NOMO-1 (cell line): ENCODE data around the gene TDRD7.
"Not testable (repeated sequence)": the region's sequence is repeated elsewhere in the genome, so short reads cannot be mapped to it uniquely, and the experiment has no call there.

ENCODE experiments used
- DNase-seq, 2 experiments: peaks; one replicate each; lab custom pipeline; 2025; ENCODE audit not compliant: unreplicated experiment in 2 of 2; lab: John Stamatoyannopoulos, UW

The TDRD7 gene

DNA sequence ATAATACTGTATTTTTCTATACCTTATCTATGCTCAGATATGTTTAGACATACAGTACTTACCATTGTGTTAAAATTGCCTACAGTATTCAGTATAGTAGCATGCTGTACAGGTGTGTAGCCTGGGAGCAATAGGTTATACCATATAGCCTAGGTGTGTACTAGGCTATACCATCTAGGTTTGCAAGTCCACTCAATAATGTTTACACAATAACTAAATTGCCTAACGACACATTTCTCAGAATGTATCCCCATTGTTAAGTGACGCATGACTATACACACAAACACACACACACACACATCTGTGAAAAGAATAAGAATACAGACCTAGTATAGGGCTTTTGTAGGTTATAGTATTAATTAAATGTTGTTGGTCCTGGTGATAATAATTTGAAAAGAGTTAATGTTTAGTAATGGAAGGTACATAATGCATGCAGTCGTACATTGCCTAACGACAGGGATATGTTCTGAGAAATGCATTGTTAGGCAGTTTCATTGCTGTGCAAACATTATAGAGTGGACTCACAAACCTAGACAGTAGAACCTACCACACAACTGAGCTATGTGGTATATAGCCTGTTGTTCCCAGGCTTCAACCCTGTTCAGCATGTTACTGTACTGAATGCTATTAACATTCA is 13.6 kb downstream of the TDRD7 start:
- no peak for DNase-seq

DNA sequence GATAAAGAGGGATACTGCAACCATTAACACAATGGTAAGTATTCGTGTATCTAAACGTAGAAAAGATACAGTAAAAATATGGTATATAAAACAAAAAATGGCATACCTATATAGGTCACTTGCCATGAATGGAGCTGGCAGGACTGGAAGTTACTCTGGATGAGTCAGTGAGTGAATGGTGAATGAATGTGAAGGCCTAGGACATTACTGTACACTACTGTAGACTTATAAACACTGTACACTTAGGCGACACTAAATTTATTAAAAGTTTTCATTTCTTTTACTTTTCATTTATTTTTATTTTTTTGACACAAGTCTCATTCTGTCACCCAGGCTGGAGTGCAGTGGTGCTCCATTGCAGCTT is 14.1 kb downstream of the TDRD7 start:
- no peak for DNase-seq

DNA sequence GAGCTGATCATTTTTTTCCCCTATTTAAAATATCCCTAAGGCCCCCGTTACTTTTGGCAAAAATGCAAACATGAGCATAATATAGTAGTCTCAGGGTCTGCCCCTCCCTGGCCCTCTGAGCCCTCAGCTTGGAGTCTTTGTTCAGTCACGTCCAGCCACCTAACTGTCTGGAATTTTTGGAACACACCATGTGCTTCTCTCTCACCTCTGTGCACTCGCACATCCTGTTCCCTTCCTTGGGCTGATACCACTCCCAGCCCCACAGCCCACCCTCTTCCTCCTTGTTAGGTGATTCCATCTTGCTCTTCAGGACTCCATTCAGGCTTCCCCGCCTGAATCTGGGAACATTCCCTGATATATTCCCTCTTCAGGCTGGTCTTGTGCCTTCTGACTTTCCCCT is 16.0 kb downstream of the TDRD7 start:
- no peak for DNase-seq

GRCh38 chr9:97430316-97431043 is 18.6 kb downstream of the TDRD7 start:
- DNase-seq = no peak

GRCh38 chr9:97431044-97431441 is 19.1 kb downstream of the TDRD7 start:
- no peak for DNase-seq

DNA sequence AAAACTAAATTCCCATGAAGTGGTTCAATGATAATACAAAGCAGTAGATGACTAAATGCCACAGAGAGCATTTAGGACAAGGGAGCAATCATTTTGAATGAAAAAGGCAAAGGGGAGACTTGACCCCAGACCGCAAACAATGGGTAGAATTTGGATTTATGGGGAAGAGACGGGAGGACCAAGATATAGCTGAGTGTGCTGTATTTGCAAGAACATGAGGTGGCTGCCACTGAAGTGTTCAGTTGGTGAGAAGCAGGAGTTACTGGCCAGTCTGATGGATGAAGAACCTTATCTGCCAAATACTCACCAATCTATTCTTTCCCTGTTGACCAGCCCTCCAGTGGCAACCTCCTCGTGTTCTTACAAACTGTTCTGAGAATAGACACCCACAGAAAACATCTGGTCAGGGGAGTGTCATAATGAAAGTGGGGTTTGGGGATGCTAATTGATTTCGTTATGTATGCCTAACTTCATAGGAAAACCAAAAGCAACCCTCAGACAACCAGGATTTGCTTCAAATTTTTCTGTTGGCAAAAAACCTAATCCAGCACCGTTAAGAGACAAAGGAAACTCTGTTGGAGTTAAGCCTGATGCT is 19.8 kb downstream of the TDRD7 start:
- DNase-seq = no peak

DNA sequence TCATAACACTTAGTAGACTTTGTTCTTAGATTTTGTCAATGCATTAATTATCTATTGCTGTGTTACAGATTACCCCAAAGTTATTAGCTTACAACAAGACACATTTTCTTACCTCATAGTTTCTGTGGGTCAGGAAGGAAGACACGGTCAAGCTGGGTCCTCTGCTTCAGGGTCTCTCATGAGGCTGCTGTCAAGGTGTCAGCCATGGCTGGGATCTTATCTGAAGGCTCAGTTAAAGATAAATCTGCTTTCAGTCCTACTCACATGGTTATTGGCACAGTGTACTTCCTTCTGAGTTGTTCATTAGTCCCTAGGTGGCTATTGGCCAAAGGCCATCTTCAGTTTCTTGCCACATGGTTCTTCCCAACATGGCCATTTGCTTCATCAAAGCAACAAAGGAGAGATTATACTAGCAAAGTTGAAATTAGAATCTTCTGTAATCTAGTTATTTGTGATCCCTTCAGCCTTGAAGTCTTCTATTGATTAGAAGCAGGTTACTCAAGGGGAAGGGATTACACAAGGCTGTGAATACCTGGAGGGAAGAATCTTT is 25.2 kb downstream of the TDRD7 start:
- DNase-seq = no peak

- no peak for DNase-seq
Observed at GRCh38 chr9:97438257-97438656, 26.4 kb downstream of the TDRD7 start.

GRCh38 chr9:97438666-97439065 is 26.8 kb downstream of the TDRD7 start:
- DNase-seq = peak in 1 of 2 experiments; percentile 14

DNA sequence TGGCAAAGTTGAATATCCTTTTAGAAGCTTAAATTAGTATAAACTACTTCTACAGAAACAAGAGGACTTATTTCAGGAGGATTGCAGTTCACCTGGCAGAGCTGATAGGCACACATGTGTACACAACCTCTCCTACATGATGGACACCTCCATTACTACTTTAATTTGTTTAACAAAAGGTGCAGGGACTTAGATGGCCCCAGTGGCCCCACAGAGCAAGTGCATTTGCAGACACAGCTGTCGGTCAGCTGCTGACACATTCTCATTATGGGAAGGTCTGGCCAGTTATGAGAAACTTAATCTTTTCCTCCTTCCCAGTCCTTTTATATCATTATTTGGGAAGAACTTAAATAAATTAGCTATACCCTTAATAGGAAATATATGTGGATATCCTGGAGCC is 28.3 kb downstream of the TDRD7 start:
- DNase-seq = no peak

DNA sequence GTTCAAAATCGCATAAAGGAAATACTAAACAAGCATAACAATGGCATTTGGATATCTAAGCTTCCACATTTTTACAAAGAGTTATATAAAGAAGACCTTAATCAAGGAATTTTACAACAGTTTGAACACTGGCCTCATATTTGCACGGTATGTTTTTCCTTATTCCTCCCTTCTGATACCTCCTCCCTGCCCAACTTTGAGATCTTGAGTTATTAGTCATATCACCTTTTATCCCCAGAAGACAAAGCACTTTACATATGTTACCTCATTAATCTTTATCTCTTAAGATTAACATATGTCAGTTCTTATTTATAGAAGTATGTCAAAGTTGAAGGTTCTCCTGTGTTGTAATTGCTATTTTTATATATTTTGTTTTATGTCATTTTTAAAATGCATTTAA is 29.8 kb downstream of the TDRD7 start:
- DNase-seq = no peak

DNA sequence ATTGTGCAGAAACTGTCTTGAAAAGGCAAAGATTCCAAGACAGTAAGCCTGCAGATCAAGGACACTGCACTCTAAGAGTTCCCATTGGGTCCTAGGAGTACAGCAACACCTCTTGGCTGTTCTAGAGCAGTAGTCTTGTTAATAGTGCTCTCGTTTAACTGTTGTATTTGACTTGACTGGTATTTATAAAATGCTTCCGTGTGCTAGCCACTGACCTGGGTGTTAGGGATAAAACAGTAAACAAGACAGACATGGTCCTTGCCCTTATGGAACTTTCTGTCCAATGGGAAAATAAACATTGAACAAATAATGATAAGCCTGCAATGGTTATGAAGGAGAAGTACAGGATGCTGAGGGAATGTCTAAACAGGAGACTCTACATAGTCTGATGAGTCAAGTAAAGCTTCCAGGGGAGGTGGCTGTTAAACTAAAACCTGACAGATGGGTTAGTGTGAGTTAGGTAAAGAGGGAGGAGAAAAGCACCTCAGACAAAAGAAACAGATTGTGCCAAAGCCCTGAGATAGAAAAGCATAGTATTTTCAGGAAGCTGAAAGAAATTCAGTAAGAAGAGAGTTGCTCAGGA is 33.3 kb downstream of the TDRD7 start:
- no peak for DNase-seq

DNA sequence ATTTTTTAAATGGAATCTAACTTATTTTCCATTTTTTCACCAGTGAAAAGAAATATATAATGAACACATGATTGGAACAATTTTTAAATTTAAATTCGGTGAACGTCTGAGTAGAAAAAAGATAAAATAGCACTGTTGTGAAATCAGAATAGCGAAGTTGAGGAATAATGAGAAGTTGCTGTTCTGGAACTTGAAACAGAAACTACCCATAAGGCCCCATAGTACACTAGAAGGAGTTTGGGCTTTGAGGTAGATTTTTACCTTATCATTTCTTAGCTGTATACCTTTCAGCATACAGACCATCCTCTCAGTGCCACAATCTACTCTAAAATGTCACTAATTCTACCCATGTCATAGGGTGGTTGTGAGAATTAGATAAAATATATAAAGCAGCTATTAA is 35.1 kb downstream of the TDRD7 start:
- peak; percentile 44 to 78 for DNase-seq

DNA sequence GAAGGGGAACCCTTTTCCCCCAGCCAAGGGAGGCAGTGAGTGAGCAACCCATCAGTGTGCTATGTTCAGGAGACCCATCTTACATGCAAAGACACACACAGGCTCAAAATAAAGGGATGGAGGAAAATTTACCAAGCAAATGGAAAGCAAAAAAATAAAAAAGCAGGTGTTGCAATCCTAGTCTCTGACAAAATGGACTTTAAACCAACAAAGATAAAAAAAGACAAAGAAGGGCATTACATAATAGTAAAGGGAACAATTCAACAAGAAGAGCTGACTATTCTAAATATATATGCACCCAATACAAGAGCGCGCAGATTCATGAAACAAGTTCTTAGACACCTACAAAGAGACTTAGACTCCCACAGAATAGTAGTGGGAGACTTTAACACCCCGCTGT is 41.7 kb downstream of the TDRD7 start:
- not testable (repeated sequence) for DNase-seq

DNA sequence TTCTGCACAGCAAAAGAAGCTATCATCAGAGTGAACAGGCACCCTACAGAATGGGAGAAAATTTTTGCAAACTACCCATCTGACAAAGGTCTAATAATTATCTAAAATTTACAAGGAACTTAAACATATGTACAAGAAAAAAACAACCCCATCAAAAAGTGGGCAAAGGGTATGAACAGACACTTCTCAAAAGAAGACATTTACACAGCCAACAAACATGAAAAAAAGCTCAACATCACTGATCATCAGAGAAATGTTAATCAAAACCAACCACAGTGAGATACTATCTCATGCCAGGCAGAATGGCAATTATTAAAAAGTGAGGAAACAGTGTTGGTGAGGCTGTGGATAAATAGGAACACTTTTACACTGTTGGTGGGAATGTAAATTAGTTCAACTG is 44.9 kb downstream of the TDRD7 start:
- DNase-seq = not testable (repeated sequence)

DNA sequence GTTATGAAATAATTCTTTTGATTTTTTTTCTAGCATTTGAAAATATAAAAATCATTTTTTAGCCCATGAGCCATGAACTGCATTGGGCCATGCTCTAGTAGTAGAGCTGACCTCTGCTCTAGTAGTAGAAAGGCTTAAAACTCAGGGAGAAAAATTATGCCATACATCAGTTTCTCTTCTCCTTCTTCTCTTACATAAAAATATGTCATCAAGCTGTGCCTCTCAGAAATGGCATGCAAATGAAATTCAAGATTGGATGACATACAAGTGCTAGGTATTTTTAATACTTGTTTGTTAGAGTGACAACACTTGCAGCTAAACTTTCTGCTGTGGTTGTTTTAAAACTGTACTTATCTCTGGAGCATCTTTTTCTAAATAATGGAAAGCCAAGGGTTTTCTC is 47.4 kb downstream of the TDRD7 start:
- DNase-seq = peak in 1 of 2 experiments; percentile 54

DNA sequence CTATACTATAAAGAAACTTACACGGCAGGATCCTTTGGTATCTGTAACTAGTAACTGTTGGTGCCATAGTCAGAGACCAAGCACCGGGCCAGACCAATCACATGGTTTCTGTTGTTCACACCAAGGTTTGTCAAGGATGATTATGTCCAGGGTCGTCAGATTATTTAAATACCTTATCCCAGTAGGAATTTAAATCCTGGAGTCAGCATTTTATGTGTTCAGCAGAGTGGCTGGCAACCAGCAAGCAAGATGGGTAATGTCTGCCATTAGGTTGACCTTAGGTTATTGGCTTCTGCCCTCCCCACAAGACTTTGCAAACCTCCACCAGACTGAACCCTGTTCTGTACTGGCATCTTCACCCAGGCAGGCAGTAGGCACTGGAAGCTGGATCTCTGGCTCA is 50.3 kb downstream of the TDRD7 start:
- no peak for DNase-seq

DNA sequence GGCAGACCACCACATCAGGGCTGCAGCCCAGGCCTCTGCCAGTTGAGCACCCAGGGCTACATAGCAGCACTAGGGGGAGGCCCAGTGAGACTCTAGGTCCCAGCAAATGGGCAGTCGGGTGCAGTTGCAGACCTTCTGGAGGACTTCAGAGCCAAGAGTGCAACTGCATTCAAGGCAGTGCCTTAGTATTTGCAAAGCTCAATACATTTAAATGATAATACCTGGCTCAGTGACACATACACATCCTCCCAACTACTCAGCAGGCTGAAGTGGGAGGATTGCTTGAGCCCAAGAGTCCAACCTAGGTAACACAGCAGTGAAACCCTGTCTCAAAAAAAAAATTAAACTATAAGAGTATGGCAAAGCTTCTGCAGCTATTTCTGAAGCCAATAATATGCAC is 51.0 kb downstream of the TDRD7 start:
- DNase-seq = no peak

DNA sequence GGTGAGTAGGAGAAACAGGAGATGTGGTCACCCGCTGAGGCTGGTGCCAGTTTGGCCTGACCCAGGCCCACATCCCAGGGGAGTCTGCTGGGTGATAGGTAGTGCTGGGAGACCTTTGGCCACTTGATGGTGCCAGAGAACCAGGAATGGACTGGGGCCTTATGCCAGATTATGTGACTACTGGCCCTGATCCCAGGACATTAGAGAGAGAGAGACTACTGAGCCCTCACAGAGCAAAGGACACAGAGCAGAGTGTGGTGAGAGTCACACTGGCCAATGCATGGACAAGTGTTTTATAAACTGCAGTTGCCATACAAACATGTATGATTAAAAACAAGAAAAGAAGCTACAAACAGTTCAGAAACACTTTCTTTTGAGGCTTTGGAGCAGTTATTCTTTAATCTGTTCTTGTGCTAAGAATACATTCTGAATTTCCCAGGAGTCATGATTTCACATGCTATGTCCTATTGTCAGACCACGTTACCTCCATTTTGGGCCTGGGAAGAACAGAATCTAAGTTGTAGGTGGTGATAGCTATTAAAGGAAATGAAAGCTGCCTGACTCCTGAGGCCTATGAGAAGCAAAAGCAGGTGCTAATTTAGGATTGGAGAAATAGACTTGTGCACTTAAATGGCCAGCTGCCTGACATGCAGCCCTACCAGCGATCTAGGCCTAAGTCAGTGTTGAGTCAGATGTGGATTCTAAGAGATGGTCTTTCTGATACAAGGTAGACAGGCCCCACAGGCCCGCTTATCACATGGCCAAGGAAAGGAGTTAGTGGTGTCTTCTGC is 57.0 kb downstream of the TDRD7 start:
- DNase-seq = peak in 1 of 2 experiments; percentile 7

- no peak for DNase-seq
Observed at GRCh38 chr9:97470076-97470475, 58.2 kb downstream of the TDRD7 start.

DNA sequence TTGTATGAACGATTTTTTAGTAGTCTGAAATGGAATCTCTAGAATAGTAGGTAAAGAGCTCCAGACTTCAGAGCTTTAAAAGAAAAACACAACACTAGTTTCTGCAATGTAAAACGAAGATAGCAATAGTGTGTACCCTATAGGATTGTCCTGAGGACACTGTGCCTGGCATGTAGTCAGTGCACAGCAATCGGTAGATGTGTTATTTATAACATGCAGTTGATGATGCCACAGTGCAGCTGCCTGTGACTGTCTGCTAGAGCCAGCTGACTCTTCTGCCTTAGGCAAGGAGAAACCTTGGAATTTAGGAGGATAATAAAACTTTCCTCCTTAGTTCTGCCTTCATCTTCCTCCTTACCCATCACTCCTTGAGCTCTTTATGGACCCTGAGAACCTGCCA is 61.8 kb downstream of the TDRD7 start:
- DNase-seq = no peak
